Measurements from ENCODE around the gene CRAMP1. TPM values are rescaled to one million over a fixed set of nuclear protein-coding genes. Genes with fewer than 3 reads are reported as not detected.

The CRAMP1 gene
- total and polyA plus RNA-seq, 2 experiments from 2014 or later = 2.2 to 6.3 TPM

DNA sequence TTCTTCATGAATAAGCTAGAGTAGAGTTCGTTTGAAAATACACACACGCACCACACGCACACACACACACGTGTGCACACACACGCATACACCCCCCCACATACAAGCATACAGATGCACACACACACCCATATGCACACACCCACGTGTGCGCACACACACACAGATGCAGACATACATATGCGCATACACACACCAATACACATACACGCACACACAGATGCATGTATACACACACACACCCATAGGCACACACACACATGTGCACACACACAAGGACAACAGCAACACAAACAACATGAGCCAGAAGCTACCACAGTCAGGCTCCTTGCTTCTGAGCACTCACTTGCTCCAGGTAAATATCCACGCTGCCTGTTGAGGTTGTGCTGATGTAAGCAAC is 5.4 kb upstream of the CRAMP1 start:
- no peak overlapping the region for H2AFZ ChIP-seq
- H3K4me3 ChIP-seq = no peak overlapping the region
- WGBS, 2 experiments (ENCODE audit: low coverage in 1 of 2, low lambda C conversion rate in 2 of 2, missing lambda C conversion rate in 2 of 2) = 90 to 91% methylated on average over 10 of the region's 10 CpGs
- H3K27me3 ChIP-seq (replicated peaks; ENCODE audit: insufficient read depth) = no peaks in the 10 kb centered on the region
- H3K36me3 ChIP-seq (ENCODE audit: low read depth) = no peaks in the 10 kb centered on the region
- peaks cover 9% of the 10 kb centered on the region; the same call in 1 of the 2 replicates for H3F3A ChIP-seq (ENCODE audit: insufficient read depth)
- no peak overlapping the region for H3K4me2 ChIP-seq (ENCODE audit: unreplicated experiment)
- in situ Hi-C loops (cut with MboI) = no loop called here
- H3K9me3 ChIP-seq (ENCODE audit: low read depth) = no peaks in the 10 kb centered on the region
- no peak overlapping the region for H3K27ac ChIP-seq
- peaks cover 26% of the 10 kb centered on the region for H3K79me2 ChIP-seq (ENCODE audit: insufficient read depth)
- no peaks in the 10 kb centered on the region for H3K9me2 ChIP-seq (ENCODE audit: insufficient read depth)
- no peak for DNase-seq
- H4K20me1 ChIP-seq (ENCODE audit: insufficient read depth) = no peaks in the 10 kb centered on the region
- no peak overlapping the region for H3K9ac ChIP-seq
- TF ChIP-seq EZH2 (IDR thresholded peaks at IDR 0.05; ENCODE audit: insufficient read depth, poor library complexity, severe bottlenecking) (no peak), EZH2phosphoT487 (IDR thresholded peaks at IDR 0.05; ENCODE audit: insufficient read depth, low read depth) (no peak)
- H3K4me1 ChIP-seq (ENCODE audit: insufficient read depth) = peaks cover 7% of the 10 kb centered on the region; the same call in 1 of the 2 replicates

GRCh38 chr16:1607971-1608370 is 4.2 kb upstream of the CRAMP1 start:
- Histone ChIP-seq H3K4me1 (ENCODE audit: insufficient read depth) (peaks cover 7% of the 10 kb centered on the region; the same call in 1 of the 2 replicates), H3F3A (ENCODE audit: insufficient read depth) (peaks cover 10% of the 10 kb centered on the region; the same call in 1 of the 2 replicates), H3K9me2 (ENCODE audit: insufficient read depth) (no peaks in the 10 kb centered on the region), H4K20me1 (ENCODE audit: insufficient read depth) (no peaks in the 10 kb centered on the region), H3K79me2 (ENCODE audit: insufficient read depth) (peaks cover 31% of the 10 kb centered on the region), H3K9me3 (ENCODE audit: low read depth) (no peaks in the 10 kb centered on the region), H3K4me2 (ENCODE audit: unreplicated experiment) (no peak overlapping the region), H3K36me3 (ENCODE audit: low read depth) (no peaks in the 10 kb centered on the region), H3K27me3 (replicated peaks; ENCODE audit: insufficient read depth) (no peaks in the 10 kb centered on the region), H3K4me3 (no peak overlapping the region), H3K9ac (no peak overlapping the region), H3K27ac (no peak overlapping the region), H2AFZ (no peak overlapping the region)
- in situ Hi-C loops (cut with MboI) = no loop called here
- TF ChIP-seq EZH2 (IDR thresholded peaks at IDR 0.05; ENCODE audit: insufficient read depth, poor library complexity, severe bottlenecking) (no peak), EZH2phosphoT487 (IDR thresholded peaks at IDR 0.05; ENCODE audit: insufficient read depth, low read depth) (no peak)
- DNase-seq = no peak
- WGBS, 2 experiments (ENCODE audit: low coverage in 1 of 2, low lambda C conversion rate in 2 of 2, missing lambda C conversion rate in 2 of 2) = 95 to 96% methylated on average over 6 of the region's 6 CpGs

DNA sequence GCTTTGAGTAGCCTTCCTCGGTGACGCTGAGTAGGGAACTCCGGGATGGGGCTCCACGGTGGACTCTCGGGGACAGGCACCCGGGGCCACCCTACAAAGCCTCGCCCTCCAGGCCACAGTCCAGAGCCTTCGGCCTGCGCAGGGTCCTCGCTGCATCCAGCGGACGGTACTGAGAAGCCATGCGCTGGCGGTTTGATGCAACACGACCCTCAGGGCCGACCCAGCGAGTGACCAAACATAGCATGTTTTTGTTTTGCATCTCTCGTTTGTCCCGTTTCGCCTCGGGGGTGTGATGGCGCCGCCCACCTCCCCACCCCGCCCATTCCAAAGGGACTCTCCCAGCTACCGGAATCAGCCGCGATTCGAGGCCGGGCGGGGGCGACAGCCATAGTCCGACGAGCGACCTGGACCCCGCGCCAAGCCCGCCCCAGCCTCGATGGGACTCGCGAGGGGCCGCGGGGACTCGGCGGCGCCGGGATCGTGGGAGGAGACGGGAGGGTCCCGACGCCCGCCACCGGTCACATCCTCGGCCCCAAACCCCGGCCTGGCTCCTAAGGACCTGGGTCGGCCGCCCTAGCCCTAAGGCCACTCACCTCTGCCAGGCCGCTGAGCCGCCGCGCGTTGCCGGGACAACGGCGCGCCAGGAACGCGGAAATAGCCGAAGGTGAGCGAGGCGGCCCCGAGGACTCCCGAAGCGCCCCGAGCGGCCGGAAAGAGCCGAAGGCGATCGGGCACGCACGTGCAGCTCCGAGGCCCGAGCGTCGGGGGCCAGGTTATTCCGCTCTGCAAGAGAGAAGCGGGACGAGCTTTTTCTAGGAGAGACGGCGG is 1.9 kb upstream of the CRAMP1 start:
- peaks cover 7% of the 10 kb centered on the region; the same call in 1 of the 2 replicates for H3K4me1 ChIP-seq (ENCODE audit: insufficient read depth)
- H3F3A ChIP-seq (ENCODE audit: insufficient read depth) = peaks cover 18% of the 10 kb centered on the region; the same call in 1 of the 2 replicates
- peak; percentile 96 for DNase-seq
- peak overlapping the region; percentile 93 for H3K9ac ChIP-seq
- in situ Hi-C loops (cut with MboI) = no loop called here
- H3K4me3 ChIP-seq = peak overlapping the region; percentile 82
- 1% methylated on average over 74 to 86 of the region's 90 CpGs for WGBS, 2 experiments (ENCODE audit: low coverage in 1 of 2, low lambda C conversion rate in 2 of 2, missing lambda C conversion rate in 2 of 2)
- peak overlapping the region; percentile 82 for H3K4me2 ChIP-seq (ENCODE audit: unreplicated experiment)
- H3K9me3 ChIP-seq (ENCODE audit: low read depth) = no peaks in the 10 kb centered on the region
- no peaks in the 10 kb centered on the region for H3K36me3 ChIP-seq (ENCODE audit: low read depth)
- peak overlapping the region; percentile 87 for H2AFZ ChIP-seq
- H3K79me2 ChIP-seq (ENCODE audit: insufficient read depth) = peaks cover 48% of the 10 kb centered on the region
- TF ChIP-seq EZH2phosphoT487 (IDR thresholded peaks at IDR 0.05; ENCODE audit: insufficient read depth, low read depth) = no peak
- TF ChIP-seq EZH2 (IDR thresholded peaks at IDR 0.05; ENCODE audit: insufficient read depth, poor library complexity, severe bottlenecking) = no peak
- no peaks in the 10 kb centered on the region for H4K20me1 ChIP-seq (ENCODE audit: insufficient read depth)
- H3K27me3 ChIP-seq (replicated peaks; ENCODE audit: insufficient read depth) = no peaks in the 10 kb centered on the region
- no peaks in the 10 kb centered on the region for H3K9me2 ChIP-seq (ENCODE audit: insufficient read depth)
- peak overlapping the region; percentile 86 for H3K27ac ChIP-seq

- H3F3A ChIP-seq (ENCODE audit: insufficient read depth) = peaks cover 18% of the 10 kb centered on the region; the same call in 1 of the 2 replicates
- H3K9me2 ChIP-seq (ENCODE audit: insufficient read depth) = no peaks in the 10 kb centered on the region
- peak overlapping the region; percentile 82 for H3K4me3 ChIP-seq
- no peaks in the 10 kb centered on the region for H3K27me3 ChIP-seq (replicated peaks; ENCODE audit: insufficient read depth)
- peak overlapping the region; percentile 93 for H3K9ac ChIP-seq
- H3K79me2 ChIP-seq (ENCODE audit: insufficient read depth) = peaks cover 56% of the 10 kb centered on the region
- H4K20me1 ChIP-seq (ENCODE audit: insufficient read depth) = no peaks in the 10 kb centered on the region
- TF ChIP-seq EZH2 (IDR thresholded peaks at IDR 0.05; ENCODE audit: insufficient read depth, poor library complexity, severe bottlenecking) (no peak), EZH2phosphoT487 (IDR thresholded peaks at IDR 0.05; ENCODE audit: insufficient read depth, low read depth) (no peak)
- peak; percentile 42 for DNase-seq
- 6 to 7% methylated on average over 59 to 60 of the region's 60 CpGs for WGBS, 2 experiments (ENCODE audit: low coverage in 1 of 2, low lambda C conversion rate in 2 of 2, missing lambda C conversion rate in 2 of 2)
- H3K4me1 ChIP-seq (ENCODE audit: insufficient read depth) = peaks cover 14% of the 10 kb centered on the region
- H3K36me3 ChIP-seq (ENCODE audit: low read depth) = no peaks in the 10 kb centered on the region
- in situ Hi-C loops (cut with MboI) = no loop called here
- no peaks in the 10 kb centered on the region for H3K9me3 ChIP-seq (ENCODE audit: low read depth)
- H2AFZ ChIP-seq = peak overlapping the region; percentile 87
- peak overlapping the region; percentile 86 for H3K27ac ChIP-seq
- H3K4me2 ChIP-seq (ENCODE audit: unreplicated experiment) = peak overlapping the region; percentile 82
Observed at GRCh38 chr16:1610899-1611632, 1.1 kb upstream of the CRAMP1 start.

All from GM23248 (cell line).